GM12878 (cell line): Measurements from ENCODE around the gene SPCS2. TPM values are rescaled to one million over a fixed set of nuclear protein-coding genes. Genes with fewer than 3 reads are reported as not detected.

Experiments
- ATAC-seq: fragments of 200-7000 bp; cut with Tn5 transposase; 3 replicates; pipeline ENCODE4 v1.9.1; 2020; ENCODE audit warnings: mild to moderate bottlenecking, moderate library complexity
- BruUV-seq: library from RNA; stranded (reverse); fragments of 400-500 nt; replicated peaks from 2 replicates; lab custom pipeline; 2021; lab: Mats Ljungman, UMichigan
- CTCF ChIA-PET: fragments of 300-600 bp; sonication (Branson Sonifier 250); formaldehyde crosslinking; extraction: SDS; loops from one replicate; lab custom pipeline; 2021; ENCODE audit warnings: inconsistent platforms; lab: Yijun Ruan, JAX
- POLR2A ChIA-PET: fragments of 350-600 bp; formaldehyde crosslinking; extraction: SDS; loops from one replicate; lab custom pipeline; 2021; ENCODE audit warnings: inconsistent platforms; lab: Charles Lee
- RAD21 ChIA-PET: fragments of 300-600 bp; sonication (Branson Sonifier 250); formaldehyde crosslinking; loops from one replicate; lab custom pipeline; 2023; ENCODE audit warnings: antibody characterized with exemption; ENCODE audit not compliant: unreplicated experiment; lab: Charles Lee
- SMC1A ChIA-PET: fragments of 300-600 bp; sonication (Branson Sonifier 250); formaldehyde crosslinking; loops from one replicate; lab custom pipeline; 2023; ENCODE audit not compliant: unreplicated experiment, uncharacterized antibody; lab: Charles Lee
- DNase-seq: peaks from one replicate; pipeline ENCODE4 v3.0.0-alpha.2; 2011; ENCODE audit warnings: low read depth, low spot score
- FAIRE-seq: peaks from 3 replicates; lab custom pipeline; 2011; peaks lifted over from hg19 to GRCh38; lab: Jason Lieb, UNC
- H2AFZ ChIP-seq: 2 replicates; pipeline ENCODE4 v1.6.0; 2011; ENCODE audit warnings: low read depth, low read length, control low read depth; ENCODE audit not compliant: control insufficient read depth
- H3K27ac ChIP-seq: 2 replicates; pipeline ENCODE4 v1.5.1; 2011; ENCODE audit warnings: control low read depth; ENCODE audit not compliant: control insufficient read depth, insufficient read depth
- H3K27me3 ChIP-seq, 2 experiments: replicated peaks in 1 of 2; 2 replicates each; pipeline versions ENCODE4 v1.6.0 to v1.6.1; 2011; ENCODE audit warnings: low read length in 1 of 2; ENCODE audit not compliant: control insufficient read depth in 2 of 2, insufficient read depth in 2 of 2
- H3K36me3 ChIP-seq, 2 experiments: 2 replicates each; pipeline ENCODE4 v1.5.1; 2011; ENCODE audit warnings: low read length in 1 of 2; ENCODE audit not compliant: control insufficient read depth in 2 of 2, insufficient read depth in 2 of 2
- H3K4me1 ChIP-seq: 2 replicates; pipeline ENCODE4 v1.6.1; 2011; ENCODE audit warnings: mild to moderate bottlenecking, low read length, moderate library complexity, mixed read lengths; ENCODE audit not compliant: control insufficient read depth, insufficient read depth
- H3K4me2 ChIP-seq: 2 replicates; pipeline ENCODE4 v1.6.0; 2011; ENCODE audit warnings: control low read depth; ENCODE audit not compliant: control insufficient read depth, insufficient read depth
- H3K4me3 ChIP-seq: fragments of 200-600 bp; sonication (generic); 2 replicates; pipeline ENCODE4 v1.5.1; 2016
- H3K79me2 ChIP-seq: 2 replicates; pipeline ENCODE4 v1.6.0; 2011; ENCODE audit warnings: low read length; ENCODE audit not compliant: control insufficient read depth, insufficient read depth
- H3K9ac ChIP-seq: 2 replicates; pipeline ENCODE4 v1.8.0; 2011; ENCODE audit warnings: low read length, control low read depth, mixed read lengths; ENCODE audit not compliant: control insufficient read depth, insufficient read depth
- H3K9me3 ChIP-seq: replicated peaks from 3 replicates; pipeline ENCODE4 v1.5.1; 2011; ENCODE audit warnings: mild to moderate bottlenecking, low read length; ENCODE audit not compliant: control insufficient read depth, insufficient read depth
- H4K20me1 ChIP-seq: 2 replicates; pipeline ENCODE4 v1.6.0; 2011; ENCODE audit not compliant: control insufficient read depth, insufficient read depth
- E2F4 ChIP-seq: IDR thresholded peaks from 2 replicates; pipeline ENCODE4 v1.6.1; 2012; ENCODE audit warnings: low read depth, low read length, improper control_type of control experiment
- E4F1 ChIP-seq: fragments of 450-650 bp; IDR thresholded peaks from 2 replicates; pipeline ENCODE4 v1.6.1; 2018; ENCODE audit warnings: borderline replicate concordance, mild to moderate bottlenecking; ENCODE audit not compliant: partially characterized antibody
- ESRRA ChIP-seq: IDR thresholded peaks from 2 replicates; pipeline ENCODE4 v1.6.1; 2012; ENCODE audit warnings: mild to moderate bottlenecking, low read length, improper control_type of control experiment
- EZH2 ChIP-seq: IDR thresholded peaks from 2 replicates; pipeline ENCODE4 v1.6.1; 2012; ENCODE audit warnings: low read depth, mild to moderate bottlenecking, control low read depth, inconsistent platforms, low read length, borderline replicate concordance; ENCODE audit not compliant: control insufficient read depth
- GABPA ChIP-seq: IDR thresholded peaks from 2 replicates; pipeline ENCODE4 v1.6.1; 2014; ENCODE audit warnings: antibody characterized with exemption, low read depth, mild to moderate bottlenecking, inconsistent platforms
- IRF3 ChIP-seq: fragments of 450-650 bp; IDR thresholded peaks from 2 replicates; pipeline ENCODE4 v1.6.1; 2014; ENCODE audit warnings: mild to moderate bottlenecking
- SUZ12 ChIP-seq: fragments of 200-600 bp; sonication (generic); IDR thresholded peaks from one replicate; pipeline ENCODE4 v1.6.1; 2018; ENCODE audit warnings: antibody characterized with exemption, mild to moderate bottlenecking; ENCODE audit not compliant: unreplicated experiment
- ZNF384 ChIP-seq: IDR thresholded peaks from 2 replicates; pipeline ENCODE4 v1.6.1; 2012; ENCODE audit warnings: low read depth, mild to moderate bottlenecking, low read length, improper control_type of control experiment, borderline replicate concordance
- WGBS: methylation state at CpG from one replicate; pipeline ENCODE4 v1.1.6; 2016; ENCODE audit warnings: low lambda C conversion rate; ENCODE audit not compliant: insufficient replicate concordance, insufficient coverage; ENCODE audit errors: missing lambda C conversion rate; 5-methylcytosine and 5-hydroxymethylcytosine counted together
- in situ Hi-C: fragments of 300-500 bp; cut with MboI; formaldehyde crosslinking; loops from 9 replicates; pipeline ENCODE4 v1.14.3; 2018; ENCODE audit warnings: mixed read lengths
- intact Hi-C: fragments of 100-400 bp; cut with micrococcal nuclease; formaldehyde crosslinking; loops from one replicate; pipeline ENCODE4 v1.14.2; 2022; ENCODE audit not compliant: unreplicated experiment
- polyA plus RNA-seq, 11 experiments: library from polyadenylated mRNA; depleted of rRNA in 4 of 11; unstranded in 6 of 11; stranded (reverse) in 5 of 11; fragments of >200 nt; fragmentation: Nextera tagmentation in 4 of 11; fragmentation: Illumina TruSeq in 1 of 11; extraction: Ambion mirVana in 4 of 11; extraction: Trizol in 1 of 11; gene quantifications; 1 replicate in 1 of 11; 2 replicates in 10 of 11; pipeline versions ENCODE4 v1.2.1 to v1.2.3, GENCODE V29; 2011 to 2016; ENCODE audit warnings: inconsistent platforms in 2 of 11, missing spikeins in 2 of 11, low read depth in 1 of 11
- total RNA-seq, 4 experiments: library from RNA; depleted of rRNA in 3 of 4; stranded (reverse); fragments of >200 nt in 3 of 4; fragmentation: Illumina TruSeq in 1 of 4; extraction: Trizol in 1 of 4; gene quantifications; 2 replicates each; pipeline versions ENCODE4 v1.2.1 to v1.2.3, GENCODE V29; 2013 to 2021
- TF ChIP-seq, protein P1 (sequence below): IDR thresholded peaks from 2 replicates; pipeline ENCODE4 v1.6.1; 2012; ENCODE audit warnings: low read depth, low read length, improper control_type of control experiment
- TF ChIP-seq, protein P2 (sequence below): fragments of 450-650 bp; IDR thresholded peaks from 2 replicates; pipeline ENCODE4 v1.6.1; 2017; ENCODE audit warnings: antibody characterized with exemption, mild to moderate bottlenecking, moderate library complexity

The SPCS2 gene
- total and polyA plus RNA-seq, 10 of the 15 experiments (the other 5 are each of a cell fraction or from before 2014, with no cell fraction given), result 40.7 to 661 (median 192) TPM

DNA sequence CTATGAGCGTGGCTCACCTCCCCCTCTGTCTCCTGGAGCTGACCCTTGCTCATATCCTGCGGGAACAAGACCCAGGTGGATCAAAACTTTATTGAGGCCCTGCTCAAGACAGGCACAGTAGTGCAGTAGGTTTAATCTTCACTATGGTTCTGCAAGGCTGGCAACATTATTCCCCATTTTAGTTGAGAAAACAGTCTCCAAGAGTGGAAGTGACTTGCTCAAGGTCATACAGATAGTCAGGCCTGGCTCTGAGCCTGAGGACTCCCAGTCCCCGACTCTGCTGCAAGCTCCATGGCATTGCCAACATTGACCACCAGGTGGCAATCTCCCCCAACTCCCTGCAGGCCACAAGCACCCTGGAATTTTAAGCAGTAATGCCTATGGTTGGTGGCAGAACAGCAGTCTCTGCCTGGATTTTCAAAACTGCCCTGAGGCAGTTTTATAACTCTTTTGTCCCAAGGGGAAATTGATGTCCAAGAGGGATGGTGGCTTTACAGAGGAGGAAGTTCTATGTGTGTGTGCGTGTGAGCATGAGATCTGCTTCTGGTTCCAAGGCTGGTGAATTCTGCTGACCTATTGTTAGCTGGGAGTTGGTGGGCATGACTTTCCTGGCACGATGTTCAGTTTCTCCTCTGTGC lies 73.8 kb downstream of the SPCS2 start (continued):
- no peak for TF ChIP-seq GABPA
- TF ChIP-seq EZH2, result no peak

- no peaks in the 10 kb centered on the region for H3K9me3 ChIP-seq
- in situ Hi-C loops, result loop anchor here (5.0 kb wide), 2 partner anchors 179 to 224 kb away; no protein-coding TSS in a partner anchor
- no peak overlapping the region for H3K9ac ChIP-seq
- H3K4me3 ChIP-seq, result no peak overlapping the region
- RAD21 ChIA-PET, result interaction anchor here (1.0 to 5.4 kb wide), 12 partner anchors 8 to 228 kb away, joined by 3 to 88 read pairs (median 4); no protein-coding TSS in a partner anchor
- POLR2A ChIA-PET, result interaction anchor here (1.2 kb wide), 1 partner anchor 42 kb away, joined by 3 read pairs; no protein-coding TSS in a partner anchor
- no peaks in the 10 kb centered on the region for H3K4me1 ChIP-seq
- H3K27me3 ChIP-seq, result no peaks in the 10 kb centered on the region
- CTCF ChIA-PET, result interaction anchor here (0.9 to 7.7 kb wide), 31 partner anchors 9 to 225 kb away, joined by 3 to 136 read pairs (median 5); partner anchors contain the start of gene NEU3
- no peak for FAIRE-seq
- no peaks in the 10 kb centered on the region for H3K79me2 ChIP-seq
- no TSS peak for BruUV-seq
- DNase-seq, result no peak
- intact Hi-C loops, result loop anchor here (1.0 to 2.0 kb wide), 4 partner anchors 95 to 225 kb away; no protein-coding TSS in a partner anchor
- no peak overlapping the region for H3K27ac ChIP-seq
- no peak overlapping the region for H2AFZ ChIP-seq
- no peaks in the 10 kb centered on the region for H3K36me3 ChIP-seq
- H3K4me2 ChIP-seq, result no peak overlapping the region
- no peak; the same call in 2 of the 3 replicates for ATAC-seq
- SMC1A ChIA-PET, result interaction anchor here (1.0 to 2.8 kb wide), 16 partner anchors 8 to 226 kb away, joined by 3 to 24 read pairs (median 7); no protein-coding TSS in a partner anchor
- WGBS, result 78% methylated on average over 6 of the region's 6 CpGs
- H4K20me1 ChIP-seq, result no peaks in the 10 kb centered on the region
- TF ChIP-seq E4F1 (no peak), E2F4 (no peak), ZNF384 (no peak), IRF3 (no peak), ESRRA (no peak), SUZ12 (no peak)
- TF ChIP-seq, protein P1, sequence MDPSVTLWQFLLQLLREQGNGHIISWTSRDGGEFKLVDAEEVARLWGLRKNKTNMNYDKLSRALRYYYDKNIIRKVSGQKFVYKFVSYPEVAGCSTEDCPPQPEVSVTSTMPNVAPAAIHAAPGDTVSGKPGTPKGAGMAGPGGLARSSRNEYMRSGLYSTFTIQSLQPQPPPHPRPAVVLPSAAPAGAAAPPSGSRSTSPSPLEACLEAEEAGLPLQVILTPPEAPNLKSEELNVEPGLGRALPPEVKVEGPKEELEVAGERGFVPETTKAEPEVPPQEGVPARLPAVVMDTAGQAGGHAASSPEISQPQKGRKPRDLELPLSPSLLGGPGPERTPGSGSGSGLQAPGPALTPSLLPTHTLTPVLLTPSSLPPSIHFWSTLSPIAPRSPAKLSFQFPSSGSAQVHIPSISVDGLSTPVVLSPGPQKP, result no peak
- TF ChIP-seq, protein P2, sequence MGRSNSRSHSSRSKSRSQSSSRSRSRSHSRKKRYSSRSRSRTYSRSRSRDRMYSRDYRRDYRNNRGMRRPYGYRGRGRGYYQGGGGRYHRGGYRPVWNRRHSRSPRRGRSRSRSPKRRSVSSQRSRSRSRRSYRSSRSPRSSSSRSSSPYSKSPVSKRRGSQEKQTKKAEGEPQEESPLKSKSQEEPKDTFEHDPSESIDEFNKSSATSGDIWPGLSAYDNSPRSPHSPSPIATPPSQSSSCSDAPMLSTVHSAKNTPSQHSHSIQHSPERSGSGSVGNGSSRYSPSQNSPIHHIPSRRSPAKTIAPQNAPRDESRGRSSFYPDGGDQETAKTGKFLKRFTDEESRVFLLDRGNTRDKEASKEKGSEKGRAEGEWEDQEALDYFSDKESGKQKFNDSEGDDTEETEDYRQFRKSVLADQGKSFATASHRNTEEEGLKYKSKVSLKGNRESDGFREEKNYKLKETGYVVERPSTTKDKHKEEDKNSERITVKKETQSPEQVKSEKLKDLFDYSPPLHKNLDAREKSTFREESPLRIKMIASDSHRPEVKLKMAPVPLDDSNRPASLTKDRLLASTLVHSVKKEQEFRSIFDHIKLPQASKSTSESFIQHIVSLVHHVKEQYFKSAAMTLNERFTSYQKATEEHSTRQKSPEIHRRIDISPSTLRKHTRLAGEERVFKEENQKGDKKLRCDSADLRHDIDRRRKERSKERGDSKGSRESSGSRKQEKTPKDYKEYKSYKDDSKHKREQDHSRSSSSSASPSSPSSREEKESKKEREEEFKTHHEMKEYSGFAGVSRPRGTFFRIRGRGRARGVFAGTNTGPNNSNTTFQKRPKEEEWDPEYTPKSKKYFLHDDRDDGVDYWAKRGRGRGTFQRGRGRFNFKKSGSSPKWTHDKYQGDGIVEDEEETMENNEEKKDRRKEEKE, result no peak
Measured at GRCh38 chr11:75023446-75024067, 74.5 kb downstream of the SPCS2 start.
